HCT116 (cell line): Measurements from ENCODE around the gene NDUFB8. TPM values are rescaled to one million over a fixed set of nuclear protein-coding genes. Genes with fewer than 3 reads are reported as not detected.

ENCODE experiments used
- ATAC-seq: fragments of 200-7000 bp; cut with Tn5 transposase; 2 replicates; pipeline ENCODE4 v1.9.1; 2020; ENCODE audit warnings: mild to moderate bottlenecking, moderate library complexity
- BruUV-seq: library from RNA; stranded (reverse); fragments of 400-500 nt; replicated peaks from 2 replicates; lab custom pipeline; 2021; lab: Mats Ljungman, UMichigan
- CTCF ChIA-PET: fragments of 300-600 bp; sonication (Branson Sonifier 250); formaldehyde crosslinking; loops from one replicate; lab custom pipeline; 2021; ENCODE audit warnings: antibody characterized with exemption; lab: Charles Lee
- POLR2A ChIA-PET: fragments of 300-600, 350-600 bp; sonication (Branson Sonifier 250); formaldehyde crosslinking; loops from one replicate; lab custom pipeline; 2021; ENCODE audit warnings: antibody characterized with exemption; lab: Charles Lee
- RAD21 ChIA-PET, 2 experiments: fragments of 300-600 bp; sonication (Branson Sonifier 250); formaldehyde crosslinking; loops; one replicate each; lab custom pipeline; 2023; ENCODE audit warnings: low total read pairs in 2 of 2; ENCODE audit not compliant: uncharacterized antibody in 2 of 2, unreplicated experiment in 2 of 2, low non-redundant PET in 1 of 2; lab: Charles Lee
- DNase-seq: peaks from one replicate; pipeline ENCODE4 v3.0.0-alpha.2; 2010; ENCODE audit warnings: low read depth, low spot score
- H2AFZ ChIP-seq: fragments of 200-600 bp; shearing (Covaris generic), sonication (generic); 2 replicates; pipeline ENCODE4 v1.6.1; 2017; ENCODE audit warnings: low read depth, mixed run types, mixed read lengths, antibody characterized with exemption, low read length; ENCODE audit not compliant: poor library complexity, severe bottlenecking
- H3K27ac ChIP-seq: 2 replicates; pipeline ENCODE4 v1.5.1; 2012; ENCODE audit warnings: low read depth, low read length
- H3K27me3 ChIP-seq: fragments of 200-600 bp; sonication (generic); 2 replicates; pipeline ENCODE4 v1.6.1; 2016; ENCODE audit warnings: mixed run types, low read length, mixed read lengths; ENCODE audit not compliant: insufficient read depth
- H3K36me3 ChIP-seq, 2 experiments: fragments of 200-500 bp in 1 of 2; fragments of 200-600 bp in 1 of 2; sonication (Bioruptor generic) in 1 of 2; sonication (generic) in 1 of 2; 2 replicates each; pipeline versions ENCODE4 v1.5.1 to v1.6.1; 2014 to 2016; ENCODE audit warnings: low read length in 2 of 2, inconsistent platforms in 1 of 2, mixed read lengths in 1 of 2, mixed run types in 1 of 2; ENCODE audit not compliant: insufficient read depth in 2 of 2, control insufficient read depth in 1 of 2
- H3K4me1 ChIP-seq, 2 experiments: fragments of 200-600 bp in 1 of 2; sonication (generic) in 1 of 2; 2 replicates each; pipeline versions ENCODE4 v1.5.1 to v1.6.1; 2012 to 2017; ENCODE audit warnings: low read length in 2 of 2, inconsistent platforms in 1 of 2, mild to moderate bottlenecking in 1 of 2, mixed read lengths in 1 of 2, mixed run types in 1 of 2, moderate library complexity in 1 of 2; ENCODE audit not compliant: insufficient read depth in 2 of 2, control insufficient read depth in 1 of 2
- H3K4me2 ChIP-seq: fragments of 200-600 bp; sonication (generic); 2 replicates; pipeline ENCODE4 v1.6.1; 2017; ENCODE audit warnings: mixed run types, low read length, mixed read lengths
- H3K4me3 ChIP-seq, 2 experiments: fragments of 200-600 bp in 1 of 2; sonication (generic) in 1 of 2; replicated peaks in 1 of 2; 2 replicates each; pipeline ENCODE4 v1.5.1; 2011 to 2016; ENCODE audit warnings: low read length in 2 of 2, control low read depth in 1 of 2, low read depth in 1 of 2, mild to moderate bottlenecking in 1 of 2, mixed read lengths in 1 of 2, mixed run types in 1 of 2
- H3K79me2 ChIP-seq: fragments of 200-600 bp; sonication (generic); 2 replicates; pipeline ENCODE4 v1.6.1; 2017; ENCODE audit warnings: mild to moderate bottlenecking, mixed run types, low read length, moderate library complexity, mixed read lengths; ENCODE audit not compliant: insufficient read depth
- H3K9ac ChIP-seq: fragments of 200-600 bp; sonication (generic); 2 replicates; pipeline ENCODE4 v1.6.1; 2016; ENCODE audit warnings: low read length, mixed read lengths
- H3K9me2 ChIP-seq: fragments of 200-600 bp; sonication (generic), shearing (Covaris generic); 2 replicates; pipeline ENCODE4 v1.6.1; 2017; ENCODE audit warnings: mixed run types, mild to moderate bottlenecking, moderate library complexity; ENCODE audit not compliant: insufficient read depth
- H3K9me3 ChIP-seq, 2 experiments: fragments of 200-500 bp in 1 of 2; fragments of 200-600 bp in 1 of 2; sonication (Bioruptor generic) in 1 of 2; sonication (generic) in 1 of 2; 2 replicates each; pipeline ENCODE4 v1.6.1; 2014 to 2017; ENCODE audit warnings: low read length in 2 of 2, mixed read lengths in 2 of 2, inconsistent platforms in 1 of 2, low read depth in 1 of 2, mild to moderate bottlenecking in 1 of 2, mixed run types in 1 of 2, moderate library complexity in 1 of 2; ENCODE audit not compliant: control insufficient read depth in 1 of 2, insufficient read depth in 1 of 2
- H4K20me1 ChIP-seq: fragments of 200-600 bp; sonication (generic), shearing (Covaris generic); 2 replicates; pipeline ENCODE4 v1.6.1; 2017; ENCODE audit warnings: mixed run types, mild to moderate bottlenecking, moderate library complexity; ENCODE audit not compliant: insufficient read depth
- EGR1 ChIP-seq: IDR thresholded peaks from 2 replicates; pipeline ENCODE4 v1.6.1; 2012; ENCODE audit warnings: low read depth
- ELF1 ChIP-seq: IDR thresholded peaks from 2 replicates; pipeline ENCODE4 v1.6.1; 2012; ENCODE audit warnings: low read depth, borderline replicate concordance
- JUND ChIP-seq: IDR thresholded peaks from 2 replicates; pipeline ENCODE4 v1.6.1; 2012
- POLR2A ChIP-seq: IDR thresholded peaks from 2 replicates; pipeline ENCODE4 v1.7.0; 2011; ENCODE audit warnings: borderline replicate concordance; ENCODE audit not compliant: insufficient read depth, insufficient read length; ENCODE audit errors: extremely low read depth
- RAD21 ChIP-seq: IDR thresholded peaks from 2 replicates; pipeline ENCODE4 v1.6.1; 2012; ENCODE audit warnings: low read depth, mild to moderate bottlenecking
- SIN3A ChIP-seq: IDR thresholded peaks from 2 replicates; pipeline ENCODE4 v1.6.1; 2012; ENCODE audit warnings: low read depth
- SP1 ChIP-seq: IDR thresholded peaks from 2 replicates; pipeline ENCODE4 v1.6.1; 2012; ENCODE audit warnings: low read depth
- YY1 ChIP-seq: IDR thresholded peaks from 2 replicates; pipeline ENCODE4 v1.6.1; 2011; ENCODE audit warnings: low read length, low read depth, moderate library complexity, mild to moderate bottlenecking; ENCODE audit not compliant: insufficient replicate concordance; ENCODE audit errors: extremely low read depth
- ZFX ChIP-seq: fragments of 450-650 bp; IDR thresholded peaks from 2 replicates; pipeline ENCODE4 v1.6.1; 2017
- ZNF274 ChIP-seq: fragments of 200-500 bp; sonication (Bioruptor generic); IDR thresholded peaks from 2 replicates; pipeline ENCODE4 v1.6.1; 2014; ENCODE audit warnings: mild to moderate bottlenecking, low read depth, low read length, inconsistent platforms
- intact Hi-C: fragments of 100-400 bp; cut with micrococcal nuclease; formaldehyde crosslinking; loops from 2 replicates; pipeline ENCODE4 v1.10.0; 2022
- total RNA-seq: library from RNA; stranded (reverse); gene quantifications from one replicate; pipeline ENCODE4 v1.2.1, GENCODE V29; 2021; ENCODE audit not compliant: unreplicated experiment
- TF ChIP-seq, protein P1 (sequence below): IDR thresholded peaks from 2 replicates; pipeline ENCODE4 v1.6.1; 2012
- TF ChIP-seq, protein P2 (sequence below): IDR thresholded peaks from 2 replicates; pipeline ENCODE4 v1.6.1; 2012; ENCODE audit warnings: low read depth
- TF ChIP-seq, protein P3 (sequence below): IDR thresholded peaks from 2 replicates; pipeline ENCODE4 v1.6.1; 2012

NDUFB8 gene
- total RNA-seq, 1 experiment from 2014 or later = 243 TPM

DNA sequence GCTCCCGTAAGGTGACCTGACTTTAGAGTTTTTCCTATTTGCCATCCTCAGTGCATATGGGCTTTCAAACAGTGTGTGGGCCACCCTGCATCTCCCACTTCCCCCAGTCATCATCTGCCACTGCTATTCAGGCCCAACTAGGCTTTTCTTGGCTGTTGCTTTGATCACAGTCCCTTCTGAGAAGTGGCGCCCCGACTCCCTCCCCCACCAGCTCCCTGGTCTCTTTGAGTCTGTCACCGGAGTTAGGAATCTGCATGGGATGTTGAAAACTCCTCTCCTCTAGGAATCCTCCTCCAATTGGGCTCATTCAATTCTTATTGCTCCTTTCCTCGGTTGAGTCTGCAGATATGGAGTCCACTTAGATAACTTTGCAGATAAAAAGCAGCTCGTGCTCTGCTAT lies 38.2 kb upstream of the NDUFB8 start:
- no TSS peak for BruUV-seq
- ATAC-seq (no peak), DNase-seq (no peak)
- no peak overlapping the region for H2AFZ ChIP-seq
- no peaks in the 10 kb centered on the region for H3K9me2 ChIP-seq
- TF ChIP-seq YY1 (no peak), SP1 (no peak), SIN3A (no peak)
- CTCF ChIA-PET = interaction anchor here (1.0 to 10.7 kb wide), 4 partner anchors 32 to 310 kb away, joined by 3 to 182 read pairs (median 16); partner anchors contain the start of gene HIF1AN
- H3K79me2 ChIP-seq = no peaks in the 10 kb centered on the region
- no peak overlapping the region for H3K27ac ChIP-seq
- POLR2A ChIA-PET = interaction anchor here (1.0 to 1.4 kb wide), 2 partner anchors 32 kb away, joined by 4 read pairs; partner anchors contain the start of gene HIF1AN
- RAD21 ChIA-PET = interaction anchor here in 1 of 2 experiments (0.7 kb wide), 1 partner anchor 304 kb away, joined by 3 read pairs; no protein-coding TSS in a partner anchor
- no peak overlapping the region for H3K4me2 ChIP-seq
- no peak overlapping the region for H3K4me3 ChIP-seq
- peaks cover 0 to 13% of the 10 kb centered on the region in 2 experiments; a peak in 2 of 4 replicates for H3K4me1 ChIP-seq
- H4K20me1 ChIP-seq = no peaks in the 10 kb centered on the region
- no peaks in the 10 kb centered on the region for H3K36me3 ChIP-seq
- no peak overlapping the region for H3K9ac ChIP-seq
- intact Hi-C loops = loop anchor here (5.0 kb wide), 1 partner anchor 254 kb away; no protein-coding TSS in a partner anchor
- H3K27me3 ChIP-seq = no peaks in the 10 kb centered on the region
- no peaks in the 10 kb centered on the region for H3K9me3 ChIP-seq

DNA sequence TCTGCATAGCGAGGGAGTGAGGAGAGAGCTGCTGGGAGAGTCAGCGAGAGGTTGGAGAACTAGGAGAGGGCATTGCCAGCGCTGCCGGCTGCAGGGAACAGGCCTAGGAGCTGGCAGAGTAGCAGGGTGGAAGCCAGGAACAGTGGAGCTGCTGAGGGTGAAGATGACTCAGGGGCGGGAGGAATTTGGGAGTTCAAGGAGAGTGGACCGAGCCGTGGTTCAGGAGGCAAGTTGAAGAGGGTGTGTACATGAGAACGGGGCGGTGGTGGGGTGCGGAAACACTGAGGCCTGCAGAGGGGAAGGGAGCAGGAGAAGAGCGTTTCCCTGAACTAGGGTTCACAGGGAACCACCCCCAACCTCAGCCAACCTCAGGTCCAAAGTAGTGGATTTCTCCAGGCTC lies 37.6 kb upstream of the NDUFB8 start:
- POLR2A ChIA-PET = interaction anchor here (1.4 kb wide), 1 partner anchor 32 kb away, joined by 4 read pairs; no protein-coding TSS in a partner anchor
- H3K9ac ChIP-seq = no peak overlapping the region
- intact Hi-C loops = loop anchor here (5.0 kb wide), 1 partner anchor 255 kb away; no protein-coding TSS in a partner anchor
- H3K9me2 ChIP-seq = no peaks in the 10 kb centered on the region
- CTCF ChIA-PET = interaction anchor here (1.0 to 10.7 kb wide), 2 partner anchors 176 to 310 kb away, joined by 3 to 182 read pairs; no protein-coding TSS in a partner anchor
- H2AFZ ChIP-seq = no peak overlapping the region
- H3K79me2 ChIP-seq = no peaks in the 10 kb centered on the region
- ATAC-seq (no peak), DNase-seq (no peak)
- H3K4me3 ChIP-seq = no peak overlapping the region
- H3K27ac ChIP-seq = no peak overlapping the region
- no peaks in the 10 kb centered on the region for H4K20me1 ChIP-seq
- H3K4me2 ChIP-seq = no peak overlapping the region
- BruUV-seq = no TSS peak
- TF ChIP-seq ZFX = no peak
- TF ChIP-seq YY1 = no peak
- TF ChIP-seq POLR2A = no peak
- TF ChIP-seq, protein P1, sequence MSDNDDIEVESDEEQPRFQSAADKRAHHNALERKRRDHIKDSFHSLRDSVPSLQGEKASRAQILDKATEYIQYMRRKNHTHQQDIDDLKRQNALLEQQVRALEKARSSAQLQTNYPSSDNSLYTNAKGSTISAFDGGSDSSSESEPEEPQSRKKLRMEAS = no peak
- TF ChIP-seq RAD21 = no peak
- TF ChIP-seq, protein P2, sequence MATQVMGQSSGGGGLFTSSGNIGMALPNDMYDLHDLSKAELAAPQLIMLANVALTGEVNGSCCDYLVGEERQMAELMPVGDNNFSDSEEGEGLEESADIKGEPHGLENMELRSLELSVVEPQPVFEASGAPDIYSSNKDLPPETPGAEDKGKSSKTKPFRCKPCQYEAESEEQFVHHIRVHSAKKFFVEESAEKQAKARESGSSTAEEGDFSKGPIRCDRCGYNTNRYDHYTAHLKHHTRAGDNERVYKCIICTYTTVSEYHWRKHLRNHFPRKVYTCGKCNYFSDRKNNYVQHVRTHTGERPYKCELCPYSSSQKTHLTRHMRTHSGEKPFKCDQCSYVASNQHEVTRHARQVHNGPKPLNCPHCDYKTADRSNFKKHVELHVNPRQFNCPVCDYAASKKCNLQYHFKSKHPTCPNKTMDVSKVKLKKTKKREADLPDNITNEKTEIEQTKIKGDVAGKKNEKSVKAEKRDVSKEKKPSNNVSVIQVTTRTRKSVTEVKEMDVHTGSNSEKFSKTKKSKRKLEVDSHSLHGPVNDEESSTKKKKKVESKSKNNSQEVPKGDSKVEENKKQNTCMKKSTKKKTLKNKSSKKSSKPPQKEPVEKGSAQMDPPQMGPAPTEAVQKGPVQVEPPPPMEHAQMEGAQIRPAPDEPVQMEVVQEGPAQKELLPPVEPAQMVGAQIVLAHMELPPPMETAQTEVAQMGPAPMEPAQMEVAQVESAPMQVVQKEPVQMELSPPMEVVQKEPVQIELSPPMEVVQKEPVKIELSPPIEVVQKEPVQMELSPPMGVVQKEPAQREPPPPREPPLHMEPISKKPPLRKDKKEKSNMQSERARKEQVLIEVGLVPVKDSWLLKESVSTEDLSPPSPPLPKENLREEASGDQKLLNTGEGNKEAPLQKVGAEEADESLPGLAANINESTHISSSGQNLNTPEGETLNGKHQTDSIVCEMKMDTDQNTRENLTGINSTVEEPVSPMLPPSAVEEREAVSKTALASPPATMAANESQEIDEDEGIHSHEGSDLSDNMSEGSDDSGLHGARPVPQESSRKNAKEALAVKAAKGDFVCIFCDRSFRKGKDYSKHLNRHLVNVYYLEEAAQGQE = no peak
- TF ChIP-seq, protein P3, sequence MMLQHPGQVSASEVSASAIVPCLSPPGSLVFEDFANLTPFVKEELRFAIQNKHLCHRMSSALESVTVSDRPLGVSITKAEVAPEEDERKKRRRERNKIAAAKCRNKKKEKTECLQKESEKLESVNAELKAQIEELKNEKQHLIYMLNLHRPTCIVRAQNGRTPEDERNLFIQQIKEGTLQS = no peak
- TF ChIP-seq SP1 = no peak
- no peak for TF ChIP-seq ZNF274
- no peak for TF ChIP-seq ELF1
- TF ChIP-seq JUND = no peak
- no peak for TF ChIP-seq EGR1
- peaks cover 0 to 15% of the 10 kb centered on the region in 2 experiments; a peak in 2 of 4 replicates for H3K4me1 ChIP-seq
- no peaks in the 10 kb centered on the region for H3K27me3 ChIP-seq
- H3K36me3 ChIP-seq = no peaks in the 10 kb centered on the region
- RAD21 ChIA-PET = no interaction called here
- H3K9me3 ChIP-seq = no peaks in the 10 kb centered on the region
